Activated CD4-positive, alpha-beta T cell treated with anti-CD3 and anti-CD28 coated beads for 24 hours (primary cell): ENCODE measurements around the gene MIOX.

ENCODE experiments used
- DNase-seq, 2 donors: peaks; one replicate each; pipeline ENCODE4 v3.0.0-alpha.2; 2020; ENCODE audit warnings: low read depth in 2 of 2

MIOX gene

GRCh38 chr22:50473855-50474671 is 12.6 kb upstream of the MIOX start:
- DNase-seq = no peak

DNA sequence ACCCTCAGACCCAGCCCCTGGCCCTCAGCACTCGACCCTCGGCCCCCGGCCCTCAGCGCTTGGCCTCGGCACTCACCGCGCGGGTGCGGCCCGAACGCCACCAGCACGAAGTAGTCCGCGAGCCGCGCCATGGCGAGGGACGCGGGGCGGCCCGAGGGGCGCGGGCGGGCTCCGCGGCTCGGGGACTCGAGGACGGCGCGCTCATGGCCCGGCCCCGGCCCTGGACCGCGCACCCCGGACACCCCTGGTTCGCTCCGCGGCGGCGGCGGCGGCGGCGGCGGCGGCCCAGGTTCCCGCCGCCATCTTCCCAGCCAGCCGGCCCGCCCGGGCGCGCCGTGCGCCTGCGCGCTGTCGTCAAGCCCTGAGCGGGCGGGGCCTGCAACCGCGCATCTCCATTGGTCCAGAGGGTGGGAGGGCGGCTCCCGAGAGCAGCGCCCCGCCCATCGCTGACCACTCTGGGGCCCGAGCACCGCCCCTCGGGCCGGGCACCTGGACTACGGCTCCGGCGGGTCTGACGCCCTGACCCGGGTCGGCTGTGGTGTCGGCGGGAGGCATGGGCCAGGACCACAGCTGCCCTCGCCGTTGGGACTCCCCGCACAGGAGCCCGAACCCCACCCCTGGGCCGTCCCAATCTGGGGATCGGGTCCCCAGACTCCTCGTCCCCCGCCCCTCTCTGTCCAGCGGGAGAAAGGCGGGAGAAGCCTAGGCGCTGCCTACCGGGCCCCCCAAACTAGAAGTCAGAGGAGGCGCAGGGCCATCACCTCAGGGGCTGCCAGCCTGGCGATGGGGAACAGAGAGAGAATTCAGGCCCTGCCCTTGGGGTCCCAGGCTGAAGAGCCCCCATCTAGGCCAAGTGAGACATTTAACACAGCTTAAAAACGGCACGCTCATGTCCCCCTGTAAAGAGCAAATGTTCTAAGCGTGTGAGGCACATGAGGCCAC is 11.7 kb upstream of the MIOX start, which contains the start of gene SBF1:
SBF1 (minus strand) TSS at position 326 of the 942 bp plus-strand sequence; CDS start at position 131, 195 bp downstream.
- DNase-seq = peak; percentile 82 to 85

- DNase-seq = no peak
Measured at GRCh38 chr22:50475652-50476002, 11.0 kb upstream of the MIOX start.

GRCh38 chr22:50476868-50477267 is 9.8 kb upstream of the MIOX start:
- DNase-seq = no peak

DNA sequence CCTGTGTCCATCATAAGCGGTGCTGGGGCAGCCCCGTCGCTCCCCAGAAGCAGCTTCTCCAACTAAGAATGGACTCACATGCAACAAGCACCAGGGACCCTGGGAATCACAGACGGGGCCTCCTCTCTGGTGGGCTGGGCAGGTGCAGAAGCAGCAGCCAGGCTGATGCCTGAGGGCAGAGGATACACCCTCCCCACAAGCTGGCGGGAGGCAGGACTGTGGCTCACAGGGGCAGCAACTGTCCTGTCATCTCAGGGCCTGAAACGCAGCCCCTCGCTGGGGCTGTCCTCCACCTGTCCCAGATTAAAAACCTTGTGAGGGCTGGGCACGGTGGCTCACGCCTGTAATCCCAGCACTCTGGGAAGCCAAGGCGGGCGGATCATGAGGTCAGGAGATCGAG is 8.7 kb upstream of the MIOX start:
- DNase-seq = no peak

GRCh38 chr22:50479721-50480120 is 6.9 kb upstream of the MIOX start:
- no peak for DNase-seq

DNA sequence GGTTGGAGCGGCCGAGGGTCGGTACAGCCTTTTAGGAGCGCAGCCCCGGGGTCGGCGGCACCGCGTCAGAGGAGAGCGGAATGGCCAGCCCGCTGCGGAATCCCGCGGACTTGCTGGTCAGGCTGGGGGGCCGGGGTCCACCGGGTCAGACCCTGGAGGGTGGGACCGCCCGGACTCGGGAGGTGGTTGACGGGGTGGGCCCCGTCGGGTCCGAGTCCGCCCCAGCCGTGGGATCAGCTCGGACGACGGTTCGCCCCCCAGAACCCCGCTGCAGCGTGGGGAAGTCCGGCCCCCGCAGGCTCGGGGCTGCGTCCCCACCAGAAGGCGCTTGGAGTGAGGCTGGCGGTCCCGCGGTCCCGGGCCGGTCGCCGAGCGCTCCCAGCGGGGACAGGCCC is 5.6 kb upstream of the MIOX start:
- DNase-seq = no peak

DNA sequence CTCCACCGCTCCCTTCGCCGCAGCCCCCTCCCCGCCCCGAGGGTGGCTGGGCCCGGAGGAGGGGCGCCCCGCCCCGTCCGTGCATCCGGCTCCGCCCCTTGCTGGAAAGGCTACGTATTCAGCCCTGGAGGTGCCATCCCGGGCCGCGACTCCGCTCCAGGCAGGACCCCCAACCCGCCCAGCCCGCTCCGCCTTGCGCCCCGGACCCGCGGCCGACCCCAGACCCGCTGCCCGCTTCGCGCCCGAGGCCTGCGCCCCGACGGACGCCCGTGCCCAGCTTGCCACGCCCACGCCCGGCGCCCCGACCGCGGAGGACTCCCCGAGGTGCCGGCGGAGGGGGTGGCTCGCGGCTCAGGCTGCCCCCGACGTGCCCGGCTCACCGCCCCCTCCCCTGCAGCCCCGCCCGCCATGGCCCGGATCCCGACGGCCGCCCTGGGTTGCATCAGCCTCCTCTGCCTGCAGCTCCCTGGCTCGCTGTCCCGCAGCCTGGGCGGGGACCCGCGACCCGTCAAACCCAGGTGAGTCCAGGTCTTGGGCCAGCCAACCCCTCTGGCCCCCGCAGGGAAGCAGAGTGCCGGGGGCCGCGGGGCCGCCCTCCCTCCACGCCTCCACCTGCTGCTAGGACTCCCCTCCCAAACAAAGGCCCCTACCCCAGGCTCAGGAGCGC is 5.1 kb upstream of the MIOX start, which contains the start of gene ADM2:
ADM2 (plus strand) TSS at position 104 of the 667 bp plus-strand sequence; CDS start at position 409, 305 bp downstream.
- DNase-seq = peak; percentile 49 to 57

DNA sequence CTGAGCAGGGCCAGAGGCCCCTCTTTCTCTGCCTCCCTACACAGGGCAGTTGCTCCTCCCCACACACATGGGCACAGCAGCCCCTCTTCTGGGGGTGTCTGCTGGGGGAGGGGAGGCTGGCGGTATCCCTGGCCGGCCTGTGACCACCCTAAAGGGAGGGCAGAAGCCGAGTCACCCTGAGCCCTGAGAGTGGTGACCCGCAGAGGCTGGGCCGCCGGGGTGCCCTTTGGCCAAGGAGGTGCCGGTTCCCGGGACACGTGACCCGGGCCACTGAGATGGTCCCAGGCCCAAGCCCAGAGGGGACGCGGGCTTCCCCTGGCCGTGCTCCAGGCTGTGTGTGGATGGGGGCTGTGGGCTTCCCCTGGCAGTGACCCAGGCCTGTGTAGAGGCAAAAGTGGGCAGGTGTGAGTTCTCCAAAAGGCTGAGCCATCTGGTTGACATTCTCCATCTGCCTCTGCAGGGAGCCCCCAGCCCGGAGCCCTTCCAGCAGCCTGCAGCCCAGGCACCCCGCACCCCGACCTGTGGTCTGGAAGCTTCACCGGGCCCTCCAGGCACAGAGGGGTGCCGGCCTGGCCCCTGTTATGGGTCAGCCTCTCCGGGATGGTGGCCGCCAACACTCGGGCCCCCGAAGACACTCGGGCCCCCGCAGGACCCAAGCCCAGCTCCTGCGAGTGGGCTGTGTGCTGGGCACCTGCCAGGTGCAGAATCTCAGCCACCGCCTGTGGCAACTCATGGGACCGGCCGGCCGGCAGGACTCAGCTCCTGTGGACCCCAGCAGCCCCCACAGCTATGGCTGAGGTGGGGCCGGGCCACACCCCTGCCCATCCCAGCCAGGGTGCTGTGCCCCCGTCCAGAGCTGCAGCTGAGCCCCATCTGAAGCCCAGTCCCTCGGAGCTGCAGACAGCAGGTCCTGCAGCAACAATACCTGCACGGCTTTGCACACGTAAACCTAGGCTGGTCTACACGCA is 4.3 kb upstream of the MIOX start:
- no peak for DNase-seq

DNA sequence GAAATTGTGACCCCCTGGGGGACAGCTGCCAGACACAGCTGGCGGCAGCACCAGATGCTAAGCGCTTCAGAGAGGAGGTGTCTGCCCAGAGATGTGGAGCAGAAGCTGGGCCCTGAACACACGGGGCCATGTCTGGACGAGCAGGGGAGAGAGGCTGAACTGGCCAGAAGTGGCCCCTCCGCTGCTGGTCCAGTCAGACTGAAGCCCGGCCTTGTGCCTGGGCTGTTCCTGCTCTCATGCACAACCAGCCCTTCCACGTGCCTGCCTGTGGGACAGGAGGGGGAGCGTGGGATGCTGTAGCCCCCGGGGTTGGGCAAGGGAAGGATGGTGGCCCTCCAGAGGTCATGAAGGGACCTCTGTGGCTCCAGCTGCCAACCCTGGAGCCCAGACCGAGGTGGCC is 3.6 kb upstream of the MIOX start:
- DNase-seq = no peak

GRCh38 chr22:50483556-50483955 is 3.1 kb upstream of the MIOX start:
- no peak for DNase-seq

DNA sequence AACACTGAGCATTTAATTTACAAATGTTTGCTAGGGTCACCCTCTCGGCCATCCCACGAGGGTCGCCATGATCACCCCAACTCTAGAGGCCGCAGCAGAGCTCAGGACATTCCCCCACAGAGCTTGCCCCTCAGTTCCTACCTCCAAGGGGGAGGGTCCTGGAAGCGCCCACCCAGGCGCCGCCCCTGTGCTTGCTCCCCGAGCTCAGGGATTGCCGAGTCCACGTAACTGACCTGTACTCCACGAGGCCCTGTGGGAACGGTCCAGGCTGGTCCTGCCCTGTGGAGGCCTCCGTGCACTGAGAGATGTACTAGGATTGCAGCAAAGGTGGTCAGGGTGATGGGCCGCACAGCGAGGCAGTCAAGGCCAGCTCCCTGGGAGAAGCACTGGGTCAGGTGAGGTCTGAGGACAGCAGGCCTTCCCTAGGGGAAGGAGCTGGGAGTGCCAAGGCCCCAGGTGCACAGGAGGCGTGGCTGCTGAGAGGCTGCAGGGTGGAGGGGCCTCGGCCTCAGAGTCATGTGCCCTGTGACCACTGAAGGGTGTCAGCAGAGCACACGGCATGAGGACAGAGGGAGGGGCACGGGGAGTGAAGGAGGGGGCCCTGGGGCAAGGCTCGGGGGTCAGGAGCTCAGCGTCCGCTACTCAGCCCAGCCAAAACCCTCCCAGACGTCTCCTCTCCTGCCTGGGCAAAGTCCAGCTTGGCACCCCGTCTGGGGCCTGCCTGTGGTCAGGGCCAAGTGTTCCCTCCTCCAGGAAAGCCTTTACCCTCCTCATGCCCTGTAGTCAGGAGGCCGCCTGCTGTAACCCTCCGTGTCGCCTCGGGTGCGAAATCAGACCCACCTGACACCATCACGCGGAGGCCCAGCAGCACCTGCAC is 2.4 kb upstream of the MIOX start:
- DNase-seq = no peak

- no peak for DNase-seq
Measured at GRCh38 chr22:50485221-50486131, 1.2 kb upstream of the MIOX start.

- no peak for DNase-seq
Measured at GRCh38 chr22:50487290-50488005, 789 bp downstream of the MIOX start.

GRCh38 chr22:50488006-50488677 is 1.5 kb downstream of the MIOX start:
- DNase-seq = no peak

DNA sequence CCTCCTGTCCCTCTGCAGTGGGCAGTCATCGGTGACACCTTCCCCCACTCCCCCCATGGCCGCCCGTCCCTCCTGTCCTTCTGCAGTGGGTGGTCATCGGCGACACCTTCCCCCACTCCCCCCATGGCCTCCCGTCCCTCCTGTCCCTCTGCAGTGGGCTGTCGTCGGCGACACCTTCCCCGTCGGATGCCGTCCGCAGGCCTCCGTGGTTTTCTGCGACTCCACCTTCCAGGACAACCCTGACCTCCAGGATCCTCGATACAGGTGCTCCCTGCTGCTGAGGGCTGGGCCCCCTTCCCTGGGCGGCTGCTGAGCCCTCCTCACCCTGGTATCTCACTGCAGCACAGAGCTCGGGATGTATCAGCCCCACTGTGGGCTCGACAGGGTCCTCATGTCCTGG is 2.2 kb downstream of the MIOX start:
- no peak for DNase-seq
